NCI-H1105 (cell line): Measurements from ENCODE around the gene C5AR2.
"Not testable (repeated sequence)": the region's sequence is repeated elsewhere in the genome, so short reads cannot be mapped to it uniquely, and the experiment has no call there.

Experiments
- DNase-seq: peaks from one replicate; lab custom pipeline; 2025; lab: John Stamatoyannopoulos, UW

Gene C5AR2

DNA sequence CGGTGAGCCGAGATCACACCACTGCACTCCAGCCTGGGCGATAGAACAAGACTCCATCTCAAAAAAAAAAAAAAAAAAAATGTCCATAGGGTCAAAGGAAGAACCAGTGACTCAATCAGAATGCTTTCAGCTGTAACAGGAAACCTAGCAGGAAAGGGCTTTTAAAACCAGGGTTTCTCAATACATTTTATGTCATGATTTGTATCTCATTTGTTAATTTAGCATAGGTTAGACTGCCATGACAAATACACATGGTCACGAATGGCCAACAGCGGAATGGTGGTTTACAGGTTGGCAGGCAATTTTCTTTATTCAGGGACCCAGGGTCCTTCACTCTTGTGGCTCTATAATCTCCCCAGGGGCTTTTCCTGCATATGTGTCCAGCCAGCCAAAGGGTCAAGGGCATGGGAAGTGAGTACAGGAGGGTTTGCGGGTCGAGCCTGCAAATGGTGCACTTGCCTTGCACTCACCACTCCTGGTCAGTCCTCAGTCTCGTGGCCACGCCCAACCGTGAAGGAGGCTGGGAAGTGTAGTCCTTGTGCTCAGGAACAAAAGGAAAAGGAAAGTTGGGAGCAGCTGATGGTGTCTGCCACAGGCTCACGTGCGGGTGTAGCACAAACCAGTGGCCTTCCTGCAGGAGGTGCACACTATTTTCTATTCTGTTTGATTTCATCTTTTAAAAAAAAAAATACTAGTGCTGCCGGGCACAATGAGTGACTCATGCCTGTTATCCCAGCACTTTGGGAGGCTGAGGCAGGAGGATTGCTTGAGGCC is 32.0 kb downstream of the C5AR2 start:
- no peak for DNase-seq

DNA sequence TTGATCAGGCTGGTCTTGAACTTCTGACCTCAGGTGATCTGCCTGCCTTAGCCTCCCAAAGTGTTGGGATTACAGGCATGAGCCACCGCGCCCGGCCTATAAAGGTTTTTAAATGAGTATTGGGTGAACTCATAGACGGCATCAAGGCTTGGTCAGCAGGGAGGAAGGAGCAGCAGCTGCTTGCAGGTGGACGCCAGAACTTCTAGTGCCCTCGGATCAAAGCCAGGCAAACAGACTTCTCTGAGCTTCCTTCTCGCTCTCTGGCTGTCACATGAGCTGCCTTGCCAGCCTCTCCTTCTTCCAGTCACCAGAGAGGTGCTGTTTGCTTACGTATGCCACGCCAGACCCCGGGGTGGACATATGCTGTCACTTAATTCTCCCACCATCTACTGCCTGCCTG is 33.5 kb downstream of the C5AR2 start:
- DNase-seq = not testable (repeated sequence)

DNA sequence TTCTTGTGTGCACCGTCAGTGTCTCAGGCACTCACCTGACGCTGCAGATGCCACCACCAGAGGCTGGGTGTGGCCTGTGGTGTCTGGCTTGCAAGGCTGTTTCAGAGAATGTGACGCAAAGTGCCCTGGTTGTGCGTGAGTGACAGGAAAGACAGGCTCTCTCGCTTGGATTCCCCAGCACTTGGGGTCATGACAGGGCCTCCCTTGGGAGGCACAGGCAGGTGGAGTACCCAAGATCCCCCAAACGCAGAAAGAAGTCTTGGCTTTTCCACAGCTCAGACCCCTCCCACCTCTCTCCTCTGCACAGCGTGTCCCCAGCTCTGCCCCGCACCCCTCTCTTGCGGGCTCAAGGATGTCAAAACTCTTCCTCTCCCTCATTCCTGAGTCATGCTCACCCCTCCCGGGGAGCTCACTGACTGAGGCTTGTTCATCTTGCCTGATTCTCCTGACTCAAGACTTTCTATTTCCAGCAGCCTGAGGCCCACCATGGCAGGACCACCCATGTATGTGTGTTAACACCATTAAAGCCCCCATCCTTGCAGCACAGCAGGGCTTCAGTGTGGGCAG is 38.2 kb downstream of the C5AR2 start:
- DNase-seq = no peak

DNA sequence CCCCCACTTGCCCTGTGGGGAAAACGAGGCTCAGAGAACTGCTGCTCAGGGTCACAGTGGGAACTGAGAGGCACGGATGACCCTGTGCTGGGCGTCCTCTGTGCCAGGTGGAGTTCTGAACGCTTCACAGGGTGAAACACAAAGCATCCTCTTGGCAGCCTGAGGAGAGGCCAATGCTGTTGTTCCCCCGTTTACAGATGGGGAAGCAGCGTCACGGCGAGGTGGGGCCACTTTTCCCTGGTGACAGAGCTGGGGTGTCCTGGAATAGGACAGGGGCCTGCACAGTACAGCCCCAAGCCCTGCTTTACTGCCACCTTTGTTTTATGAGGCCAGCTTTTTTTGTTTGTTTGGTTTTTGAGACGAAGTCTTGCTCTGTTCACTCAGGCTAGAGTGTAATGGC is 39.3 kb downstream of the C5AR2 start:
- no peak for DNase-seq

DNA sequence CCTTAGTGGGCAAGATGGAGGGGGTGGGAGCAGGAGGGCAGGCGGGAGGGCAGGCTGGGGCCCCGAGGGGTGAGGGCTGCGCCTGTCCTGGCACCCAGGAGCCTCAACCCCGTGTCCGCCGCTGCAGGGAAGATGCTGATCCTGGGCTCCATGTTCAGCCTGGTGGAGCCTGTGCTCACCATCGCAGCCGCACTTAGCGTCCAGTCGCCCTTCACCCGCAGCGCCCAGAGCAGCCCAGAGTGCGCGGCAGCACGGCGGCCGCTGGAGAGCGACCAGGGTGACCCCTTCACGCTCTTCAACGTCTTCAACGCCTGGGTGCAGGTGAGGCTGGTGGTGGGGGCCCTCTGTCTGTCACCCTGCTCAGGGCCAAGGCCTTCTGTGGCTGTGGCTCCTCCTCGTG is 40.6 kb downstream of the C5AR2 start:
- DNase-seq = no peak

DNA sequence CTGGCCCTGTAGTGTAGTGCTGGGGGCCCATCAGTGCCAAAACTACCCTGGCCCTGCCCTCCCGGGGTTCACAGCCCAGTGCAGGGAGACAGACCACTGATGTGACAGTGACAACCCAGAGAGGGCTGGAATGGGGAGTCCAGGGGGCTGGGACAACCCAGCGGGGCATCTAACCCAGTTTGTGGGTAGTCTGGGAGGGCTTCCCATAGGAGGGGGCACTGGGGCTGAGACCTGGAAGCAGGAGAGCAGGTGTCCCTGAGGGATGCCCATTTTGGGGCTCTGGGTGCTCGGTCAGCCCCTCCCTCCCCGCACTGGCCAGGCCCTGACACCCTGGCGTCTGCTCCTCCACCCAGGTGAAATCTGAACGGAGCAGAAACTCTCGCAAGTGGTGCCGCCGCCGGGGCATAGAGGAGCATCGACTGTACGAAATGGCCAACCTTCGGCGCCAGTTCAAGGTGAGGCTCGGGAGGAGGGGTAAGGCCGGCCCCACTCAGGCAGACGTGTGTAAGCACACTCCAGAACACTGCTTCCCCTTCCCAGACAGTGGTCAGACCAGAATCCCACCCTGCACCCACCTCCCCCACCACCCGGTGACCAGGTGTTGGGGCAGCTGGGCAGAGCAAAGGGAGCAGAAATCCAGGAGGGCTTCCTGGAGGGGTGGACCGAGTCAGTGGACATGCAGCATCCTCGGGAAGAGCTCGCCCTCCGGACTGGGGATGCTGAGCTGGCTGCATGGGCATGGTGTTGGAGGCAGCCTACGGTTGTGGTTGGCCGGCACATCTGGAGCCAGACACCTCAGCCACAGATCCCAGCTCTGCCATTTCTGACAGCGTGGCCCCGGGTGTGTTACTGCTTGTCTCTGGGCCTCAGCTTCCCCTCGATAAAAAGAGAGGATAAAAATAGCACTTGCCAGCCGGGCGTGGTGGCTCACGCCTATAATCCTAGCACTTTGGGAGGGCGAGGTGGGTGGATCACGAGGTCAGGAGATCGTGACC is 41.6 kb downstream of the C5AR2 start:
- no peak for DNase-seq

DNA sequence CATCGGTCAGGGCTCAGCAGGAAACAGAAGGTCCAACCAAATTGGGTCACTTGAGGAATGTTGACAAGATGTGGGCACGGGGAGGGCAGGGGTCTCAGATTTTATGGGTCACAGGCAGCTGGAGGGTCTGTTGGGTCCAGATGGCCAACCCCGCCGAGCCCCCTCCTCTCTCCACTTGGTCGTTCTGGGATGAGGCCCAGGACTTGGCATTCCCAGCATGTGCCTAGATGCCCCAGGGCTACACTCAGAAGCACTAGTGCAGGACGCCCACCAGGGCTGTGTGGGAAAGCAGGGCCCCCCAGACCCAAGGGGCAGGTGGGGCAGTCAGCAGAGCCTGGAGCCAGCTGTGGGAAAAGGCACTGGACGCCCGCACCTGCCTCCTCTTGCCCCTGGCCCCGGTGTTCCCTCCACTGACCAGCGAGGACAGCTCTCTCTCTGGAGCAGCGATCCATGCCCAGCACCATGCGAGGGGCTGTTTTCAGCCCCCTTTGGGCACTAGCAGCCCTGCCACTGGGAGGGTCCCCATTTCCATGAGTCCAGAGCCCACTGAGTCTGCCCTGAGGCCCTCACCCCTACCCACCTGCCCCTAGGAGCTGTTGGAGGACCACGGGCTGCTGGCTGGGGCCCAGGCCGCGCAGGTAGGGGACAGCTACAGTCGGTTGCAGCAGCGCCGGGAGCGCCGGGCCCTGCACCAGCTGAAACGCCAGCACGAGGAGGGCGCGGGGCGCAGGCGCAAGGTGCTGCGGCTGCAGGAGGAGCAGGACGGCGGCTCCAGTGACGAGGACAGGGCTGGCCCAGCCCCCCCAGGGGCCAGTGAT is 43.1 kb downstream of the C5AR2 start:
- DNase-seq = no peak

DNA sequence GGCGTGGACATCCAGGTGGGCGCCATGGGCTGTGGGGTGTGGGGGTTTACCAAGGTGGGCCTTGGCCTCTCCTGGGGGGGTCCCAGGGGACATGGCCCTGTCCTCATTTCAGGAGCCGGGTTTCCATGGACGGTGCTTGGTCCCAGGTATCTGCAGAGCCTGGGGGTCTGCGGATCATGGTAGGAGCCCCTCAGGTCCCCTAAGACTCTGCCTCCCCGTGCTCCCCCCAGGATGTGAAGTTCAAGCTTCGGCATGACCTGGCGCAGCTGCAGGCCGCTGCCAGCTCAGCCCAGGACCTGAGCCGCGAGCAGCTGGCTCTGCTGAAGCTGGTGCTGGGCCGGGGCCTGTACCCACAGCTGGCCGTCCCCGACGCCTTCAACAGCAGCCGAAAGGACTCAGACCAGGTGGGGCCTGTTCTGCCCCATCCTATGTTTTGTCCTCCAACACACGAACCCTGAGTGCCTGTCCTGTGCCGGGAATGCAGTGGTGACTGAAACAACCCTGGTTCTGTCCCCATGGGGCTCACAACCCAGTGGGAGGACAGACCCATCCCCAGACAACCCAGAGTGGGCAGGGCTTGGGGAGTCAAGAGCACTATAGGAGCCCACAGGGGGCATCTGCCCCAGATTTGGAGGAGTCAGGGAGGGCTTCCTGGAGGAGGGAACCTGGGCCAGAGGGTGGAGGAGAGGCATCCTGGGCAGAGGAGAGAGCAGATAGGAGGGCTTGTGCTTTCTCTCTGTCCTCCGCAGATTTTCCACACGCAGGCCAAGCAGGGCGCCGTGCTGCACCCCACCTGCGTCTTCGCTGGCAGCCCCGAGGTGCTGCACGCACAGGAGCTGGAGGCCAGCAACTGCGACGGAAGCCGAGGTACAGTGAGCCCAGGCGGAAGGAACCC is 44.0 kb downstream of the C5AR2 start:
- no peak for DNase-seq

DNA sequence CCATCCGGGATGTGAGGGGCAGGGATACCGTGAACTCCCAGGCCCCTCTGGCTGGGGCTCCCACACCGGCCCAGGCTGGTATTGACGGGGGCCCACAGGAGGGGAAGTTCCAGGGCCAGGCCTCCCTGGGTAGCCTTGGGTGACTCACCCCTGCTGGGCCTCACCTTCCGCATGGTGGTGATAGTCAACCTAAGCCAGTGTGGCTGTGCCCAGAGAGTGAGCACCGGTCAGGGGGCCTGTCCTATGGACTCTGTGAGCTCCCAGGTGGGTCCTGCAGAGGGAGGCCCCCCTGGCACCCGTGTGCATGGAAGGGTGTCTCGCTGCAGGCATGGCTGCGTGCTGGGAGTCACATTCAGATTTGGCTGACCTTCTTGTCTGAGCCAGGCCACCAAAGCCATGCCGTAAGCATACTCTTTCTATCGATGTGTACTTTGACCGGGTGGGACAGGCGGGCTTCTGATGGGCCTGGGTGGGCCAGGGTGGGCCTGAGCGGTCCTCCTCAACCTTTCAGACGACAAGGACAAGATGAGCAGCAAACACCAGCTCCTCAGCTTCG is 44.7 kb downstream of the C5AR2 start:
- DNase-seq = no peak

DNA sequence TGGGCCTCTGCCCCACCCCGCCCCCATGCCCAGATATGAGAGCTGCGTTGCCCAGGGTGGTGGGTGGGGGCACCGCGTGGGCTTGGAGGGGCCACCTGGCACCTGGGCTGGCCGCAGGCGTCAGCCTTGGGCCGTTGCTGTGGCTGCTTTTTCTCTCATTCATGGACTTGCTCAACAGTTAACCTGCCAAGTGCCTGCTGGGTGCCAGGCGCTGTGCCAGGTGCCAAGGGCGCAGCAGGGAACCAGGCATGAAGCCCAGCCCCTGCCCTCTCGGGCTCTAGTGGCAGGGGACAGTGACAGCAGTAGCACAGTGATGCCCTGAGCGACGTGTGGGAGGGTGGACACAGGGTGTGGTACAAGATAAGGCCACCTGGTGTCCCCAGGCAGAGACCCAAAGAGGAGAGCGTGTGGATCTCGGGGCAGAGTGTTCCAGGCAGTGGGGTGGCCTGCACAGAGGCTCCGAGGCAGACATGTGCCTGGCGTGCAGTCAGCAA is 45.3 kb downstream of the C5AR2 start:
- DNase-seq = no peak

DNA sequence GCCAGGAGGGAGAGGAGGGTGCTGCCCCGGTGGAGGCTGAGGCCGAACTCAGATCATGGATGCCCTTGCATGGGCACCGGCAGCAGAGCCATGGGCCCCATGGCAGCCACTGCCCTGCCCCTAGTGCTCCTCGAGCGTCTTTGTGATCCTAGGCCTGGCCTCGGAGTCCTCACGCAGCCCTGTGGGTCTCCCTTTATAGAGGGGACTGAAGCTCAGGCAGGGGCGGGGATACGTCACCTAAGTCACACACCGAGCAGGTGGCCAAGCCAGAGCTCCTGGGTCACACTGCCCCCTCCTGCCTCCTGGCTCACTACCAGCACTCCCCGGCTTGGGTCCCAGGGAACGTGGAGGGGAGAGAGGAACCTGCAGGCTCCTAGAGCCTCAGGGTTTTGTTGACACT is 45.8 kb downstream of the C5AR2 start:
- no peak for DNase-seq

DNA sequence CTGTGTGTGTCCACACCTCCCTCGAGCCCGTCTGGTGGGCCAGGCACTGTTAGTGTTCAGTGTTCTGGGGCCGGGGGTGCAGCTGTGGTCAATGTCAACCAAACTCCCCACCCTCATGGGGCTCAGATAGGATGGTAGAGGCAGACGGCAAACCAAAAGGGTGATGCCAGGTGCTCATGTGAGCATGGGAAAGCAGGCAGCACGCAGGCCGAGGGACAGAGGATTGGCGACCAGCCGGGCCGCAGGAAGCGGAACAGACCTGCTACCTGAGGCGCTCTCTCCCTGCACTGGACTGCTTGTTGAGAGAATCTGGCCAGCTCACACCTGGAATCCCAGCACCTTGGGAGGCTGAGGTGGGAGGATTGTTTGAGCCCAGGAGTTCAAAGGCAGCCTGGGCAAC is 46.3 kb downstream of the C5AR2 start:
- no peak for DNase-seq

DNA sequence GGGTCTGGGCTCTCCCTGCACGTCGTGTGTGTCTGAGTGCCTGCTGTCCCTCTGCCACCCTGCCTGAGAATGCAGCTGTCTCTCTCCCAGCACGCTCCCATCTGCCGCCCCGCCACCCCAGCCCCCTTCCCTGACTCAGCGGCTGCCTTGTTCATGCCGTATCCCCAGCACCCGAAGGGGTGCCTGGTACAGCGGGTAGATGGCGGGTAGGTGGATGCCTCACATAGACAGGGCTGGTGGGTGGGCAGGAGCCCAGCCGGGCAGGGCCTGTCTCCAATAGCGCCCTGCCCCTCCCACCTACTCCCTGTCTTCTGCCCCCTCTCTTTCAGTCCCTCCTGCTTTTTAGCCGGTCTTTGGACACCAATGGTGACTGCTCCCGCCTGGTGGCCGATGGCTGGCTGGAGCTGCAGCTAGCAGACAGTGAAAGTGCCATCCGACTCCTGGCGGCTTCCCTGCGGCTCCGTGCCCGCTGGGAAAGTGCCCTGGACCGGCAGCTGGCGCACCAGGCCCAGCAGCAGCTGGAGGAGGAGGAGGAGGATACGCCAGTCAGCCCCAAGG is 47.5 kb downstream of the C5AR2 start:
- DNase-seq = no peak

DNA sequence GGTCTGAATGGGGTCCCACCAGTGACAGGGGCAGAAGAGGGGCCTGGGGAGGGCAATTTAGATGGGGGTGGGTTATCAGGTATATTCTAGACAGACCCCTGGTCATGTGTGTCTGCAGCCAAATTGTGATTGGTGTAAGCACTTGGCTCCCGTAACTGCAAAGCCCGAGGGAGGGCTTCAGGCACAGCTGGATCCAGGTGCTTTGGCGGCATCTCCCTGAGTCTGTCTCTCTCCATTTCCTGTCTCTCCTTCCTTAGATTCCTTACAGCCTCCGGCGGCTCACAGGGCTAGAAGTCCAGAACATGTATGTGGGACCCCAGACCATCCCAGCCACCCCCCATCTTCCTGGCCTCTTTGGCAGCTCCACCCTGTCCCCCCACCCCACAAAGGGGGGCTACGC is 48.6 kb downstream of the C5AR2 start:
- DNase-seq = no peak

DNA sequence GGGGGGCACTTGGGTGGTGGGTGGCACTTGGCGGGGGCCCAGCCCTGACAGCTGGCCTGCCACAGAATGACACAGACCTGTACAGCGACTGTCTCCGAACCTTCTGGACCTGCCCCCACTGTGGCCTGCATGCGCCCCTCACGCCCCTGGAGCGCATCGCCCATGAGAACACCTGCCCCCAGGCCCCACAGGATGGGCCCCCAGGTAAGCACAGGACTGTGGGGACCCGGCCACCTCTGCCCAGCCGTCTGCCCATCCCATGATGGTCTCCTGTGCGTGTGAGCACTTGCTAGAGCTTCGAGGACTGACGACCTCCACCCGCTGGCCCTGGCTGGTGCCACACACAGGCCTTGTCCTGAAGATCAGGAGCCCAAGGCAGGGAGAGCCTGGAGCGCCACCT is 49.1 kb downstream of the C5AR2 start:
- DNase-seq = no peak

DNA sequence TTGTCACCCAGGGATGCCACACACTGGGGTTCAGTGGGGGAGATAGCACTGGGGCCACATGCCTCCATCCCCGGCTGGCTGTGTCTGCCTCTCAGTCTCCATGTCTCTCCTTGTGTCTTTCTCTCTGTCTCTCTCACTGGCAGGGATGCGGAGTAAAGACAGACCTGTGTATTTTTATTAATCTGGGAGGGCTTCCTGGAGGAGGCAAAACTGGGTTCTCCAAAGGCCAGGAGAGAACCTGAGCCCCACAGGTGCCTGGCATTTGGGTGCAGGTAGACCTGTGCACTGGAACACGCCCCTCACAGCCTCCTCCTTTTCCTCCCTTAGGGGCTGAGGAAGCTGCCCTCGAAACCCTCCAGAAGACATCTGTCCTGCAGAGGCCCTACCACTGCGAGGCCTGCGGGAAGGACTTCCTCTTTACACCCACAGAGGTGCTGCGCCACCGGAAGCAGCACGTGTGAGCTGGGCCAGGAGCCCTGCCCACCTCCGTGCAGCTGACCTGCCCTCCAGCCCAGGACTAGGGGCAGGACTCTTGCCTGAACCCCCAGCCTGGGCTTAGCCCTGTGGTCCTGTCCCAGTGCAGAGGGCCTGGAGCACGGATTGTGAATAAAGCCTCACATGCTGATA is 49.8 kb downstream of the C5AR2 start:
- no peak for DNase-seq

DNA sequence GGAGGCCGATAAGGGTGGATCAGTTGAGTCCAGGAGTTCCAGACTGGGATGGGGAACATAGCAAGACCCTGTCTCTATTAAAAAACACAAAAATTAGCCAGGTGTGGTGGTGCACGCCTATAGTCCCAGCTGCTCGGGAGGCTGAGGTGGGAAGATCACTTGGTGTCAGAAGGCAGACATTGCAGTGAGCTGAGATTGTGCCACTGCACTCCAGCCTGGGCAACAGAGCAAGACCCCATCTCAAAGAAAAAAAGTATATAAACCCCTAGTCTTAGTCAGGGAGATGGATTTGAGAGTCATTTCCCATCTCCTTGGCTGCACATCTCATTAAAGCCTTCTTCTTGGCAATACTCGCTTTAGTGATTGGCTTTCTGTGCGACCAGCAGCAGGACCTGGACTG is 51.9 kb downstream of the C5AR2 start:
- not testable (repeated sequence) for DNase-seq

DNA sequence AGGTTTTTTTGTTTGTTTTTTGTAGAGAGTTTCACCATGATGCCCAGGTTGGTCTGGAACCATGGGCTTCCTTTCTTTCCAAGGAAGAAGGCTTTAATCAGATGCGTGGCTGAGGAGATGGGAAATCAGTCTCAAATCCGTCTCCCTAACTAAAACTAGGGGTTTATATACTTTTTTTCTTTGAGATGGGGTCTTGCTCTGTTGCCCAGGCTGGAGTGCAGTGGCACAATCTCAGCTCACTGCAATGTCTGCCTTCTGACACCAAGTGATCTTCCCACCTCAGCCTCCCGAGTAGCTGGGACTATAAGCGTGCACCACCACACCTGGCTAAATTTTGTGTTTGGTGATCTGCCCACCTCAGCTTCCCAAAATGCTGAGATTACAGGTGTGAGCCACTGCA is 52.6 kb downstream of the C5AR2 start:
- not testable (repeated sequence) for DNase-seq

DNA sequence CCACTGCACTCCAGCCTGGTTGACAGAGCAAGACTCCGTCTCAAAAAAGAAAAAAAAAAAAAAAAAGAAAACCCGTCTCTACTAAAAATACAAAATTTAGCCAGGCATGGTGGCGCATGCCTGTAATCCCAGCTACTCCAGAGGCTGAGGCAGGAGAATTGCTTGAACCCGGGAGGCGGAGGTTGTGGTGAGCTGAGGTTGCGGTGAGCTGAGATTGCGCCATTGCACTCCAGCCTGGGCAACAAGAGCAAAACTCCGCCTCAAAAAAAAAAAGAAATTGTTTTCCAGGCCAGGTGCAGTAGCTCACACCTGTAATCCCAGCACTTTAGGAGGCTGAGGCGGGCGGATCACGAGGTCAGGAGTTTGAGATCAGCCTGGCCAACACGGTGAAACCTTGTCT is 54.6 kb downstream of the C5AR2 start:
- not testable (repeated sequence) for DNase-seq

DNA sequence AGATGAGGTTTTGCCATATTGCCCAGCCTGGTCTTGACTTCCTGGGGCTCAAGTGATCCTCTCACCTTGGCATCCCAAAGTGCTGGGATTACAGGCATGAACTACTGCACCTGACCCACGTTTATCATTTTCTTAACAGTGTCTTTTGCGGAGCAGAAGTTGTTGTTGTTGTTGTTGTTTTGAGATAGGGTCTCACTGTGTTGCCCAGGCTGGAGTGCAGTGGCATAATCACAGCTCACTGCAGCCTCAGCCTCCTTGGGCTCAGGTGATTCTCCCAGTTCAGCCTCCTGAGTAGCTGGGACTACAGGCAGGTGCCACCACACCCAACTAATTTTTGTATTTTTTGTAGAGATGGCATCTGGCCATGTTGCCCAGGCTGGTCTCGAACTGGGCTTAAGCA is 55.6 kb downstream of the C5AR2 start:
- not testable (repeated sequence) for DNase-seq
